K562 (cell line): Measurements from ENCODE around the gene CR2. TPM values are rescaled to one million over a fixed set of nuclear protein-coding genes. Genes with fewer than 3 reads are reported as not detected.
A peak's percentile ranks its signal among the peaks of the same experiment; 100 is the strongest.

Experiments
- ATAC-seq: fragments of 200-7000 bp; cut with Tn5 transposase; 3 replicates; pipeline ENCODE4 v1.9.1; 2020; ENCODE audit warnings: moderate library complexity
- BruUV-seq: library from RNA; stranded (reverse); fragments of 400-500 nt; replicated peaks from 2 replicates; lab custom pipeline; 2021; lab: Mats Ljungman, UMichigan
- CTCF ChIA-PET: fragments of 300-600 bp; formaldehyde crosslinking; extraction: SDS; loops from one replicate; lab custom pipeline; 2021; ENCODE audit warnings: low intra/inter-chr PET ratio; lab: Yijun Ruan, JAX
- POLR2A ChIA-PET: fragments of 300-600, 350-650 bp; sonication (Branson Sonifier 250); formaldehyde crosslinking; extraction: SDS; loops from one replicate; lab custom pipeline; 2021; ENCODE audit warnings: antibody characterized with exemption, inconsistent platforms; lab: Yijun Ruan, JAX
- DNase-seq, 4 experiments: peaks; one replicate each; pipeline versions ENCODE4 v3.0.0 to v3.0.0-alpha.2; 2011 to 2018; ENCODE audit warnings: low spot score in 3 of 4, mixed read lengths in 3 of 4; ENCODE audit errors: extremely low read depth in 1 of 4
- FAIRE-seq: peaks from 2 replicates; lab custom pipeline; 2011; peaks lifted over from hg19 to GRCh38; lab: Jason Lieb, UNC
- H2AFZ ChIP-seq: 2 replicates; pipeline ENCODE4 v1.6.0; 2011; ENCODE audit warnings: low read depth, low read length, control low read depth, inconsistent platforms
- H3K27ac ChIP-seq: fragments of 200-600 bp; 3 replicates; pipeline ENCODE4 v1.8.0; 2011; ENCODE audit warnings: low read depth, mild to moderate bottlenecking, control low read depth, inconsistent platforms, low read length, moderate library complexity, mixed read lengths; ENCODE audit errors: extremely low read depth
- H3K27me3 ChIP-seq, 2 experiments: fragments of 300-600 bp in 1 of 2; 2 replicates in 1 of 2; 3 replicates in 1 of 2; pipeline versions ENCODE4 v1.6.0 to v1.8.0; 2011; ENCODE audit warnings: inconsistent platforms in 2 of 2, low read length in 2 of 2, mild to moderate bottlenecking in 1 of 2, mixed read lengths in 1 of 2, moderate library complexity in 1 of 2; ENCODE audit not compliant: control insufficient read depth in 2 of 2, insufficient read depth in 2 of 2
- H3K36me3 ChIP-seq: fragments of 300-600 bp; 3 replicates; pipeline ENCODE4 v1.8.0; 2011; ENCODE audit warnings: mild to moderate bottlenecking, low read length, inconsistent platforms; ENCODE audit not compliant: control insufficient read depth, insufficient read depth
- H3K4me1 ChIP-seq, 2 experiments: fragments of 200-600 bp in 1 of 2; replicated peaks in 1 of 2; 2 replicates in 1 of 2; 3 replicates in 1 of 2; pipeline versions ENCODE4 v1.5.1 to v1.8.0; 2011; ENCODE audit warnings: inconsistent platforms in 2 of 2, low read length in 2 of 2, mild to moderate bottlenecking in 1 of 2, mixed read lengths in 1 of 2, moderate library complexity in 1 of 2; ENCODE audit not compliant: control insufficient read depth in 2 of 2, insufficient read depth in 2 of 2
- H3K4me2 ChIP-seq: 2 replicates; pipeline ENCODE4 v1.6.1; 2011; ENCODE audit warnings: low read length, control low read depth, inconsistent platforms, mixed read lengths; ENCODE audit not compliant: insufficient read depth
- H3K4me3 ChIP-seq: fragments of 200-600 bp; sonication (generic), shearing (Covaris generic); 2 replicates; pipeline ENCODE4 v1.5.1; 2016; ENCODE audit warnings: control low read depth, inconsistent platforms
- H3K79me2 ChIP-seq: fragments of 200-600 bp; 3 replicates; pipeline ENCODE4 v1.8.0; 2011; ENCODE audit warnings: low read length, inconsistent platforms; ENCODE audit not compliant: control insufficient read depth, insufficient read depth
- H3K9ac ChIP-seq, 2 experiments: 2 replicates each; pipeline versions ENCODE4 v1.6.0 to v1.6.1; 2011; ENCODE audit warnings: low read depth in 2 of 2, low read length in 2 of 2, control low read depth in 1 of 2, inconsistent platforms in 1 of 2, mild to moderate bottlenecking in 1 of 2, mixed read lengths in 1 of 2; ENCODE audit not compliant: insufficient read depth in 1 of 2
- H3K9me1 ChIP-seq: one replicate; pipeline ENCODE4 v1.6.0; 2011; ENCODE audit warnings: inconsistent platforms, mild to moderate bottlenecking, low read length, moderate library complexity; ENCODE audit not compliant: control insufficient read depth, insufficient read depth
- H3K9me3 ChIP-seq: replicated peaks from 2 replicates; pipeline ENCODE4 v1.5.1; 2011; ENCODE audit warnings: low read depth, low read length, inconsistent platforms; ENCODE audit not compliant: control insufficient read depth, insufficient read depth
- H4K20me1 ChIP-seq: replicated peaks from 2 replicates; pipeline ENCODE4 v1.6.1; 2011; ENCODE audit warnings: low read length, inconsistent platforms, mixed read lengths; ENCODE audit not compliant: control insufficient read depth, insufficient read depth
- BRD9 ChIP-seq: fragments of 450-650 bp; IDR thresholded peaks from 2 replicates; pipeline ENCODE4 v1.6.1; 2018; ENCODE audit warnings: low read depth; ENCODE audit not compliant: partially characterized antibody
- CEBPG ChIP-seq, 3 experiments: fragments of 200-800 bp in 1 of 3; sonication (Bioruptor generic) in 1 of 3; sonication (generic) in 1 of 3; formaldehyde crosslinking in 1 of 3; IDR thresholded peaks in 2 of 3; conservative IDR thresholded peaks in 1 of 3; 2 replicates each; pipeline versions ENCODE4 v1.6.1 to v1.8.0; 2016 to 2022; ENCODE audit warnings: missing compliant biosample characterization in 2 of 3, missing genetic modification characterization in 2 of 3, mild to moderate bottlenecking in 1 of 3, missing genetic modification reagents in 1 of 3
- CHD2 ChIP-seq: IDR thresholded peaks from 2 replicates; pipeline ENCODE4 v1.6.1; 2011; ENCODE audit warnings: low read depth, low read length
- GABPB2 ChIP-seq: fragments of 250-450 bp; sonication (Bioruptor Pico); conservative IDR thresholded peaks from 2 replicates; pipeline ENCODE4 v1.5.1; 2021; ENCODE audit warnings: mild to moderate bottlenecking
- MBD2 ChIP-seq: sonication (generic); IDR thresholded peaks from 2 replicates; pipeline ENCODE4 v1.6.1; 2016; ENCODE audit warnings: low read depth, borderline replicate concordance
- MTF1 ChIP-seq: fragments of 250-450 bp; sonication (Bioruptor Pico); IDR thresholded peaks from 2 replicates; pipeline ENCODE4 v1.9.0; 2021; ENCODE audit warnings: moderate library complexity, mild to moderate bottlenecking, inconsistent platforms, borderline replicate concordance
- NFIX ChIP-seq: fragments of 250-450 bp; sonication (Bioruptor Pico); IDR thresholded peaks from 2 replicates; pipeline ENCODE4 v1.4.0; 2020; ENCODE audit warnings: low read depth, mild to moderate bottlenecking, moderate library complexity
- PYGO2 ChIP-seq: fragments of 450-650 bp; IDR thresholded peaks from 2 replicates; pipeline ENCODE4 v1.6.1; 2016; ENCODE audit warnings: mild to moderate bottlenecking, missing genetic modification characterization, moderate library complexity, missing compliant biosample characterization
- RBM25 ChIP-seq: fragments of 200-400 bp; formaldehyde crosslinking; IDR thresholded peaks from 2 replicates; pipeline ENCODE4 v1.6.1; 2018; ENCODE audit warnings: low read length, low read depth, moderate library complexity; ENCODE audit not compliant: severe bottlenecking
- SLC30A9 ChIP-seq: fragments of 250-450 bp; sonication (Bioruptor Pico); IDR thresholded peaks from 2 replicates; pipeline ENCODE4 v1.8.0; 2022; ENCODE audit warnings: mild to moderate bottlenecking, moderate library complexity
- SMARCE1 ChIP-seq: fragments of 450-650 bp; IDR thresholded peaks from 2 replicates; pipeline ENCODE4 v1.7.1; 2016; ENCODE audit warnings: mild to moderate bottlenecking
- STAT5B ChIP-seq: fragments of 250-450 bp; sonication (Bioruptor Pico); IDR thresholded peaks from 2 replicates; pipeline ENCODE4 v1.8.0; 2021; ENCODE audit warnings: mild to moderate bottlenecking, inconsistent platforms
- WHSC1 ChIP-seq: IDR thresholded peaks from one replicate; pipeline ENCODE4 v1.6.1; 2012; ENCODE audit warnings: low read length, control low read depth, inconsistent platforms
- ZNF140 ChIP-seq: fragments of 250-450 bp; sonication (Bioruptor Pico); IDR thresholded peaks from 2 replicates; pipeline ENCODE4 v1.8.0; 2021; ENCODE audit warnings: moderate library complexity, mild to moderate bottlenecking, inconsistent platforms
- ZNF449 ChIP-seq: fragments of 250-450 bp; sonication (Bioruptor Pico); IDR thresholded peaks from 2 replicates; pipeline ENCODE4 v1.8.0; 2022; ENCODE audit warnings: moderate library complexity, mild to moderate bottlenecking, inconsistent platforms
- ZNF644 ChIP-seq: fragments of 200-800 bp; sonication (Bioruptor generic); IDR thresholded peaks from 2 replicates; pipeline ENCODE4 v1.6.1; 2016; ENCODE audit warnings: low read depth, missing genetic modification characterization, missing compliant biosample characterization
- ZNF696 ChIP-seq: fragments of 250-450 bp; sonication (Bioruptor Pico); conservative IDR thresholded peaks from 2 replicates; pipeline ENCODE4 v1.4.0; 2020; ENCODE audit warnings: mild to moderate bottlenecking, moderate library complexity
- ZNF707 ChIP-seq: fragments of 250-450 bp; sonication (Bioruptor Pico); conservative IDR thresholded peaks from 2 replicates; pipeline ENCODE4 v1.8.0; 2022; ENCODE audit warnings: inconsistent platforms, mild to moderate bottlenecking, moderate library complexity
- ZNF785 ChIP-seq: fragments of 250-450 bp; sonication (Bioruptor Pico); IDR thresholded peaks from 2 replicates; pipeline ENCODE4 v1.4.0; 2020; ENCODE audit warnings: mild to moderate bottlenecking
- WGBS: fragments of 100-300 bp; shearing (Covaris generic); methylation state at CpG from one replicate; pipeline ENCODE4 v1.1.6; 2016; ENCODE audit warnings: low coverage, mixed read lengths; ENCODE audit not compliant: insufficient coverage; ENCODE audit errors: missing lambda C conversion rate; 5-methylcytosine and 5-hydroxymethylcytosine counted together
- in situ Hi-C: fragments of 300-500 bp; cut with MboI; formaldehyde crosslinking; loops from 4 replicates; pipeline ENCODE4 v1.15.0; 2018; ENCODE audit warnings: inconsistent platforms, mixed read lengths
- intact Hi-C: fragments of 100-400 bp; cut with micrococcal nuclease; formaldehyde crosslinking; loops from 2 replicates; pipeline ENCODE4 v1.14.2; 2022
- polyA plus RNA-seq, 8 experiments: library from polyadenylated mRNA; depleted of rRNA in 4 of 8; stranded (reverse) in 5 of 8; unstranded in 3 of 8; fragments of >200 nt; fragmentation: Nextera tagmentation in 2 of 8; fragmentation: Illumina TruSeq in 1 of 8; extraction: Ambion mirVana in 2 of 8; extraction: Trizol in 1 of 8; gene quantifications; 2 replicates each; pipeline versions ENCODE4 v1.2.1 to v1.2.3, GENCODE V29; 2011 to 2014; ENCODE audit warnings: inconsistent platforms in 1 of 8, missing spikeins in 1 of 8
- total RNA-seq, 7 experiments: library from RNA; depleted of rRNA in 6 of 7; stranded (reverse); fragments of >200 nt in 6 of 7; fragmentation: Illumina TruSeq in 2 of 7; extraction: Trizol in 2 of 7; gene quantifications; 2 replicates each; pipeline versions ENCODE4 v1.2.1 to v1.2.3, GENCODE V29; 2011 to 2021; ENCODE audit warnings: low replicate concordance in 1 of 7
- TF ChIP-seq, protein P1 (sequence below): sonication (generic); formaldehyde crosslinking; IDR thresholded peaks from 2 replicates; pipeline ENCODE4 v1.5.0; 2020; ENCODE audit warnings: missing genetic modification reagents

Gene CR2
- total and polyA plus RNA-seq, 9 of the 15 experiments (the other 6 are each of a cell fraction or from before 2014, with no cell fraction given), result 0.07 to 0.67 (median 0.37) TPM

- ATAC-seq, result no peak
- in situ Hi-C loops, result loop anchor here (5.0 to 25.0 kb wide), 2 partner anchors 37 to 903 kb away; partner anchors contain the start of gene EIF2D
- CTCF ChIA-PET, result no interaction called here
- TF ChIP-seq CEBPG (CRISPR knock-in tag; IDR thresholded peaks at IDR 0.05) (no peak), CEBPG (tag; conservative IDR thresholded peaks at IDR 0.05 in 1 of 2, IDR thresholded peaks at IDR 0.05 in 1 of 2) (peak in 1 of 2 experiments; percentile 23; a peak in 1 of 4 replicates), ZNF644 (tag) (no peak), STAT5B (no peak), MTF1 (CRISPR knock-in tag) (peak; percentile 91), SMARCE1 (no peak), SLC30A9 (CRISPR knock-in tag) (peak; percentile 56; the same call in 1 of the 2 replicates), NFIX (peak; percentile 67), ZNF707 (CRISPR knock-in tag) (peak; percentile 72), RBM25 (no peak), PYGO2 (tag) (no peak), GABPB2 (CRISPR knock-in tag) (0 out of 2 replicates have a peak, but pooled peaks have one; percentile 22), WHSC1 (no peak), BRD9 (no peak), ZNF785 (CRISPR knock-in tag) (no peak), ZNF449 (CRISPR knock-in tag) (peak; percentile 86), ZNF696 (CRISPR knock-in tag) (no peak), CHD2 (no peak), ZNF140 (peak; percentile 78; the same call in 1 of the 2 replicates), MBD2 (no peak)
- TF ChIP-seq, protein P1, sequence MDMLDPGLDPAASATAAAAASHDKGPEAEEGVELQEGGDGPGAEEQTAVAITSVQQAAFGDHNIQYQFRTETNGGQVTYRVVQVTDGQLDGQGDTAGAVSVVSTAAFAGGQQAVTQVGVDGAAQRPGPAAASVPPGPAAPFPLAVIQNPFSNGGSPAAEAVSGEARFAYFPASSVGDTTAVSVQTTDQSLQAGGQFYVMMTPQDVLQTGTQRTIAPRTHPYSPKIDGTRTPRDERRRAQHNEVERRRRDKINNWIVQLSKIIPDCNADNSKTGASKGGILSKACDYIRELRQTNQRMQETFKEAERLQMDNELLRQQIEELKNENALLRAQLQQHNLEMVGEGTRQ (CRISPR knock-in tag), result no peak
Observed at GRCh38 chr1:207514890-207515289, 60.8 kb downstream of the CR2 start.

More at GRCh38 chr1:207514890-207515289, 60.8 kb downstream of the CR2 start:
- no peak for DNase-seq
- WGBS, result 93% methylated on average over 13 of the region's 13 CpGs
- Histone ChIP-seq H3K79me2 (no peaks in the 10 kb centered on the region), H3K27me3 (no peaks in the 10 kb centered on the region), H3K9me3 (peaks cover 12% of the 10 kb centered on the region), H3K4me2 (no peak overlapping the region), H3K9me1 (no peaks in the 10 kb centered on the region), H3K4me3 (no peak overlapping the region), H2AFZ (no peak overlapping the region), H3K36me3 (no peaks in the 10 kb centered on the region), H3K4me1 (peaks cover 0 to 9% of the 10 kb centered on the region in 2 experiments; a peak in 2 of 5 replicates), H3K9ac (no peak overlapping the region), H3K27ac (no peak overlapping the region), H4K20me1 (no peaks in the 10 kb centered on the region)
- FAIRE-seq, result no peak
- POLR2A ChIA-PET, result no interaction called here
- no TSS peak for BruUV-seq
- intact Hi-C loops, result no loop called here
